Ovary (tissue), 9 donors: ENCODE data around the gene PYGO1. TPM values are rescaled to one million over a fixed set of nuclear protein-coding genes. Genes with fewer than 3 reads are reported as not detected.

ENCODE experiments used
- DNase-seq, 5 donors: peaks; one replicate each; pipeline ENCODE4 v3.0.0-alpha.2; 2019 to 2020
- H3K27ac ChIP-seq, 2 donors: fragments of 200-600 bp; one replicate each; pipeline versions ENCODE4 v1.5.1 to v1.8.0; 2019 to 2022
- H3K27me3 ChIP-seq: fragments of 200-600 bp; one replicate; pipeline ENCODE4 v1.8.0; 2022
- H3K36me3 ChIP-seq: fragments of 200-600 bp; sonication (generic); one replicate; pipeline ENCODE4 v1.5.1; 2019
- H3K4me1 ChIP-seq: one replicate; pipeline ENCODE4 v1.8.1; 2013; ENCODE audit warnings: mild to moderate bottlenecking, moderate library complexity; ENCODE audit not compliant: insufficient read depth
- H3K4me3 ChIP-seq: fragments of 200-600 bp; sonication (generic); one replicate; pipeline ENCODE4 v1.5.1; 2017
- H3K9me3 ChIP-seq, 2 donors: fragments of 200-600 bp in 1 of 2; sonication (generic) in 1 of 2; one replicate each; pipeline versions ENCODE4 v1.5.1 to v1.8.1; 2013 to 2019; ENCODE audit warnings: mild to moderate bottlenecking in 1 of 2, moderate library complexity in 1 of 2
- CTCF ChIP-seq, 3 donors: fragments of 450-650 bp in 2 of 3; fragments of 200-600 bp in 1 of 3; IDR thresholded peaks; one replicate each; pipeline versions ENCODE4 v1.5.1 to v1.8.0; 2016 to 2022; ENCODE audit warnings: antibody characterized with exemption in 3 of 3, mild to moderate bottlenecking in 1 of 3
- EP300 ChIP-seq: sonication (generic); formaldehyde crosslinking; IDR thresholded peaks from one replicate; pipeline ENCODE4 v1.6.1; 2017; ENCODE audit warnings: antibody characterized with exemption
- POLR2A ChIP-seq: fragments of 450-650 bp; IDR thresholded peaks from one replicate; pipeline ENCODE4 v1.6.1; 2017; ENCODE audit warnings: antibody characterized with exemption, mild to moderate bottlenecking, moderate library complexity
- WGBS, 3 donors: extraction: QIAGEN DNeasy Blood & Tissue Kit in 1 of 3; methylation state at CpG; one replicate each; pipeline versions ENCODE4 v1.1.5 to v1.1.7; 2013 to 2017; 5-methylcytosine and 5-hydroxymethylcytosine counted together
- intact Hi-C, 4 donors: fragments of 100-400 bp; cut with DNase I; formaldehyde crosslinking; loops; one replicate each; pipeline versions ENCODE4 v1.11.0 to v1.15.1; 2022 to 2023
- polyA plus RNA-seq, 2 donors: library from polyadenylated mRNA; stranded (reverse); fragments of 200-250 nt in 1 of 2; fragments of 350-450 nt in 1 of 2; fragmentation: Illumina TruSeq in 1 of 2; extraction: RNeasy Lipid Tissue Mini Kit (QIAGEN cat#74804) in 1 of 2; gene quantifications; one replicate each; pipeline ENCODE4 v1.2.3, GENCODE V29; 2013 to 2014
- total RNA-seq, 7 donors: library from RNA; depleted of rRNA in 2 of 7; stranded (reverse); fragments of >200 nt in 2 of 7; fragmentation: NEBNext Ultra II Directional in 3 of 7; extraction: Animal tissue kit (Norgen Biotek cat#: 25700) in 3 of 7; gene quantifications; one replicate each; pipeline versions ENCODE4 v1.1.0 to v1.2.4, GENCODE V29; 2016 to 2023
- donor health status: DM: no; HTN: no; CAD: no; lungs with moderate emphysema.
- donor health status: DM: no; HTN: no; CAD: no.
- donor health status: Bipolar disorder and iron deficiency.
- donor health status: DM: yes; HTN: yes; CAD: no.
- donor health status: DM: no; HTN: no; CAD: no.
- donor health status: DM: yes; HTN: yes; CAD: no.

The PYGO1 gene
- total and polyA plus RNA-seq, 9 donors = 4.0 to 31.1 (median 22.7) TPM

- TF ChIP-seq EP300 (no peak), POLR2A (no peak), CTCF (IDR thresholded peaks at IDR 0.05) (no peak)
- intact Hi-C loops = no loop called here
These were observed 14.9 kb downstream of the PYGO1 start for GRCh38 chr15:55573224-55573623.

DNA sequence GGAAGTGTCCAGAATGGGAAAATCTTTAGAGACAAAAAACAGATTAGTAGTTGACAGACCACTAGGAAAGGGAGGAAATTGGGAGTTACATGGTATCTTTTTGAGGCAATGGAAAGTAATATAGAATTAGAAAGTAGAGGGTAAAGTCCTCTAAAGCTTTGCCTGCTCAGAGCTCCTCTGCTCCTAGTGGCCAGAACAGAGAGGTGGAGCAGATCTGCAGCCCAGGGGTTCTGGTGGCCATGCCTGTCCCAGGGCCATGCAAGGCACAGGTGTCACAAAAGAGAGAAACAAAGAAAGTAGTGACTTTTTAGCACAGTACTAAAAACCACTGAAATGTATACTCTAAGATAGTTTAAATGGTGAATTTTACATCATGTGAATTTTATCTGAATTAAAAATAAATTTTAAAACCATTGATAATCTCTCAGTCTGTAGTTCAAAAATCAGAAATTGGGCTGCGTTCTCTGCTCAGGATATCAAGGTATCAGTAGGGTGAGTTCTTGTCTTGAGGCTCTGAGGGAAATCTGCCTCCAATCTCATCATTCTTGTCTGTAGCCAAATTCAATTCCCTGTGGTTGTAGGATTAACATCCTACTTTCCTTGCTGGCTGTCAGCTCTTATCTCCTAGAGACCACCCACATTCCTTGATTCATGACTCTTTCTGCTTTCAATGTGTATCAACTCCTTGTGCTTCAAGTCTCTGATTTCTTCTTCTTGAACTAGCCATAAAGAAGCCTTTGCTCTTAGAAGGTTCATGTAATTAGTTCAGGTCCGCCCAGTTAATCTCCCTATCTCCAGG lies 23.6 kb downstream of the PYGO1 start:
- Histone ChIP-seq H3K27me3 (no peaks in the 10 kb centered on the region), H3K9me3 (no peaks in the 10 kb centered on the region), H3K36me3 (no peaks in the 10 kb centered on the region), H3K4me3 (no peak overlapping the region), H3K27ac (no peak overlapping the region), H3K4me1 (no peaks in the 10 kb centered on the region)
- WGBS, 3 donors = 96 to 100% (median 99%) methylated on average over 2 of the region's 2 CpGs
- TF ChIP-seq CTCF (IDR thresholded peaks at IDR 0.05) = no peak
- no peak for TF ChIP-seq POLR2A
- no peak for TF ChIP-seq EP300
- DNase-seq = no peak
- intact Hi-C loops = no loop called here

More at GRCh38 chr15:55573224-55573623, 14.9 kb downstream of the PYGO1 start:
- H3K4me1 ChIP-seq = no peaks in the 10 kb centered on the region
- no peaks in the 10 kb centered on the region for H3K27me3 ChIP-seq
- H3K27ac ChIP-seq = no peak overlapping the region
- H3K4me3 ChIP-seq = no peak overlapping the region
- no peaks in the 10 kb centered on the region for H3K9me3 ChIP-seq
- DNase-seq = no peak
- no peaks in the 10 kb centered on the region for H3K36me3 ChIP-seq

DNA sequence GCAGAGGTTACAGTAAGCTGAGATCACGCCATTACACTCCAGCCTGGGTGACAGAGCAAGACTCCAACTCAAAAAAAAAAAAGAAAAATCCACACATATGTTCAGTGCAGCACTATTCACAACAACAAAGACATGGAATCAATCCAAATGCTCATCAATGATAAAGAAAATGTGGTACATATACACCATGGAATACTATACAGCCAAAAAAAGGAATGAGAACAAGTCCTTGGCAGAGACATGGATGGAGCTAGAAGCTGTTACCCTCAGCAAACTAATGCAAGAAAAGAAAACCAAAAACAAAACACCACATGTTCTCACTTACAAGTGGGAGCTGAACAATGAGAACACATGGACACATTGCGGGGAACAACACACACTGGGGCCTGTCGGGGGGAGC lies 25.5 kb downstream of the PYGO1 start:
- H3K9me3 ChIP-seq = no peaks in the 10 kb centered on the region
- no peaks in the 10 kb centered on the region for H3K27me3 ChIP-seq
- no peaks in the 10 kb centered on the region for H3K4me1 ChIP-seq
- intact Hi-C loops = no loop called here
- H3K36me3 ChIP-seq = no peaks in the 10 kb centered on the region
- no peak overlapping the region for H3K4me3 ChIP-seq
- no peak for DNase-seq
- H3K27ac ChIP-seq = no peak overlapping the region
- TF ChIP-seq POLR2A (no peak), CTCF (IDR thresholded peaks at IDR 0.05) (no peak), EP300 (no peak)
- WGBS, 3 donors = 79 to 99% (median 94%) methylated on average over 3 of the region's 3 CpGs

- Histone ChIP-seq H3K27me3 (no peaks in the 10 kb centered on the region), H3K4me3 (no peak overlapping the region), H3K36me3 (no peaks in the 10 kb centered on the region), H3K27ac (no peak overlapping the region), H3K4me1 (no peaks in the 10 kb centered on the region), H3K9me3 (no peaks in the 10 kb centered on the region)
- 83 to 94% (median 85%) methylated on average over 4 of the region's 4 CpGs for WGBS, 3 donors
- intact Hi-C loops = no loop called here
- TF ChIP-seq CTCF (IDR thresholded peaks at IDR 0.05) (no peak), POLR2A (no peak), EP300 (no peak)
- DNase-seq = no peak
These were observed 33.1 kb downstream of the PYGO1 start for GRCh38 chr15:55555089-55555488.
